Stimulated activated CD8-positive, alpha-beta memory T cell treated with anti-CD3 and anti-CD28 coated beads, Interleukin-7, amount 100 ng/mL, for 1 hour (primary cell): ENCODE data around the gene CTNND2.

Source experiments
- DNase-seq, 2 donors: peaks; one replicate each; pipeline ENCODE4 v3.0.0-alpha.2; 2020; ENCODE audit warnings: low read depth in 2 of 2

The CTNND2 gene

DNA sequence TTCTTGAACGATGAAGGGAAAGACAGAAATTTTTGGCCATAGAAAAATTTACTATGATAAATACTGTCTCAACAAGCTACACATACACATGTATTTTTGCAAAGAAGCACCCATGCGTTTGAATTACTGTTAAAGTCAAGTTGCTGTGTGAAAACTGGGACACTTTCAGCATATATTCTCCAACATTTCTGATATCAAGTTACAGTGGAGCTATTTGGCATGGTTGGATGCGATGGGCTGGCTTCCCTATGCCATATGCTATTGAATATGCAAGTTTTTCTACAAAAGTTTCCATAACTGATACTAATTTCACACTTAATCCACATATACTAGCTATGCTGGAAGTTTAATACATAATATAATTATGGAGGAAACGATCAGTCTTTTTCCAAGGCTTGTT is 381.4 kb downstream of the CTNND2 start:
- DNase-seq = no peak

DNA sequence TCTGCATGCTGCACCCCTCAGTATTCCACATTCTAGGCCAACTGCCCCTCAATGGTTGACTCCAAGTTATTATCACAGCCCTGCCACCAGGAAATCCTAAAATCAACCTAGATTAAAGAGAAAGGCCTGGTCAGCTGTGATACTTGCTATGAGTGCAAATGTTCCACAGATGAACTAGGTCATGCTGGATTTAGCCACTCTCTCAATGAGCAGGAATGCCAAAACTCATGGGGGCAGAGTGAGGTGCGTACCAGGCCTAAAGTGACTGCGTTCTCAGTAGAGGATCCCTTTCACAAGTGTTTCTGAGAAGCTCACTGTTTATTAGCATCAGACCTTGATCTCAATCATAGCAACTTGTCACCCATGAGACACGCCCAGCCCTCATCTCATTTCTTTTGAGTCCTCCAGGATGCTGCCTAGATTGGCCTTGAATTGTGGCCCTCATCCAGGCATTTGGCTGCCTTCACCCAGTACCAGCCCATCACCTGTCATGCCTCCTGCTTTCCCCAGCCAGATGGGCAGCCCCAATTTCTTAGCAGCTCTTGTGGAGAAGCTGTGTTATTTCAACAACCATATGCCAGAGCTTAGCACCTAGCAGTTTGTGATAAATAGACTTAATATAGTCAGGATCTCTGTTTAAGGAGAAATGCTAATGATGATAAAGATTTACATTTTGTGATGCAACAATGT is 383.9 kb downstream of the CTNND2 start:
- DNase-seq = no peak

DNA sequence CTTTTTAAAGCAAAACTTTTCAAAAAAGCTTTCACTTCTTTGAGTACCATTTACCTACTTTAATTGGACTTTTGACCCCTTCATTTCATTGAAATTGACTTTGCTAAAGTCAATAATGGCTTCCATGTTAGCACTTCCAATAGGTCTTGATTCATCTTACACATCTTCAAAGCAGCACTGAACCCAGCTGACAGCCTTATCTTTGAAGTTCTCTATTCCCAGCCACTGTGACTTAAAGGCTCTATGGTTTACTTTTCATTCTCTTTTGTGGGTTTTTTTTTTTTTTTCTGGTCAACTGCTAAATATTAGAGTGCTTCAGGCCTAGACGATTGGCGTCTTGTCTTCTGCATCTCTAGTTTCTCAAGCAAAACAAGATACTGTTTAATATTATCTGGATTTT is 385.0 kb downstream of the CTNND2 start:
- DNase-seq = no peak

DNA sequence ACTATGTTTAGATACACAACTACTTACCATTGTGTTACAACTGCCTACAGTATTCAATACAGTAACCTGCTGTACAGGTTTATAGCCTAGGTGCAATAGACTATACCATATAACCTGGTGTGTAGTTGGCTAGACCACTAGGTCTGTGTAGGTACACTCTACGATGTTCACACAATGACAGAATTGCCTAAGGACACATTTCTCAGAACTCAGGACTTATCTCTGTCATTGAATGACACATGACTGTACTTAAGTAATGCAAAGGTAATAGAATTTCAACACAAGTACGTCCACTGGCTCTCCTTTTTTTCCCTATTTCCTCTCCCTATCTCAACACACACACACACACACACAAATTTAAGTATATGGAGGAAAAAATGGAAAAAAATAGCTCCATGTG is 385.6 kb downstream of the CTNND2 start:
- no peak for DNase-seq

DNA sequence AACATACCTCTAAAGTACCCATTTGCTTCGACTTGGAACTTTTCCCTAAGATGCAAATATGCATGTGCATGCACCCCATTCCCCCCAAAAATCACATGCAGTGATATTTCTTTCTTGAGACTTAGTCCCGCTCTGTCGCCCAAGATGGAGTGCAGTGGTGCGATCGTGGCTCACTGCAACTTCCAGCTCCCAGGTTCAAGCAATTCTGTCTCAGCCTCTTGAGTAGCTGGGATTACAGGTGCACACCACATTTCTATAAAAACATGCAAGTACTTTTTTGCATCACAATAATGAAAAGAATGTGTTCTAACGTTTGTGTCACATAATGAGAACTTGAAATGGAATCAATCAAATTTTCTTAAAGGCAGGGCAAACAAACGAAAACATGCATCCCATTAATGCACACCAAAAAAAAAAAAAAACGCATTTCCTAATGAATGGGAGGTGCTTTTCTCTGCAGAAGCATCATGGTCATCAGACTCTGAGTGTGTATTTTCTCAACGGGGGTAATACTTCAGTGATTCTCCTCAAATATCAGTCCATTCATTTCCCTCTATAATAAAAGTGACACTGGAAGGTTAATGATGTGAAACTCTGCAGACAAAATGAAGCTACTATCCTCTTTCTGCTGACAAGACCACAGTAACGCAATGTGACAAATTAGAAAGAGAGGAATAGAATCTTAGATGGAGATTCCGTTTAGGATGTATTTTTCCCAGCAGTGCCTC is 389.4 kb downstream of the CTNND2 start:
- no peak for DNase-seq

DNA sequence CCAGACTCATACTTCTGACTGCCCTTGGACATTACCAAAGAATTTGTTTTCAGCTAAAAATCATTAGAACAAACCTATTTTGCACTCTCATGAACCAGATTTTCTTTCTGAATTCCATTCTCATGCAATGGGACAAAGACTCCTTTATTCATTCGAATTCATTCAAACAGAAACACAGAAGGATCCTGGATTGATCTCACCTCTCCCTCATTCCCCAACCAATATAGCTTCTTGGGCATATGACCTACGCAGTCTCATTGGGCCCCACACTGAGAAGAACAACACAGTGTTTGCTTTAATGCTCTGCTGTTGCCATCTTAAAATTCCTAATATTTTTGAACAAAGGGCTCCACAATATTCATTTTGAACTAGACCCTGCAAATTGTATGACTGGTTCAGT is 392.4 kb downstream of the CTNND2 start:
- DNase-seq = no peak

DNA sequence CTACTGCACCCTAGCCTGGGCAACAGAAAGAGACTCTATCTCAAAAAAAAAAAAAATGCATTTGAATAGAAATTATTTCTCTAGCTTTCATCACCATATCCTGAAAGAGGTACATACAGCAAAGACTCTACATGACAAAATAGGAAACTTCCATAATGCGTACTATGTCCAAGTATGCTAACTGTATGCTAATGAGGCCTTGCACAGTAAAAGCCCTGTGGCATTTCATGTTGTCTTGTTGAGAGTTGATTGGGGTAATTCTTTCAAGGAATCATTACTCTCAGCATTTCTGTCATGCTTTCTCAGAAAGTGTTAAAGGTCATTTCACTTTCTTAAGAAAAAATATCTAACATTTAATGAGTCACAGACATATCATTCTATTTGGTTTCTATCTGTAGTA is 393.4 kb downstream of the CTNND2 start:
- no peak for DNase-seq

DNA sequence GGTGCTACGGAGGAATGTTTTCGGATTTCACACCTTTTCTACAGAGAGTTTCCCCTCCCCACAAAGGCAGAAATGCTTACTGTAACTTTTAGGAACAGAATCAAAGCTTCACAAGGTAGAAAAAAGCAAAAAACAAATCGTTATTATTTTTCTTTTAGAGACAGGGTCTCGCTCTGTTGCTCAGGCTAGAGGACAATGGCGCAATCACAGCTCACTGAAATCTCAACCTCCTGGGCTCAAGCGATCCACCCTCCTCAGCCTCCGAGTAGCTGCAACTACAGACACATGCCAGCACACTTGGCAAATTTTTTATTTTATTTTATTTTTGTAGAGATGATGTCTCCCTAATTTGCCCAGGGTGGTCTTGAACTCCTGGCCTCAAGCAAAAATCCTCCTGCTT is 394.5 kb downstream of the CTNND2 start:
- no peak for DNase-seq

DNA sequence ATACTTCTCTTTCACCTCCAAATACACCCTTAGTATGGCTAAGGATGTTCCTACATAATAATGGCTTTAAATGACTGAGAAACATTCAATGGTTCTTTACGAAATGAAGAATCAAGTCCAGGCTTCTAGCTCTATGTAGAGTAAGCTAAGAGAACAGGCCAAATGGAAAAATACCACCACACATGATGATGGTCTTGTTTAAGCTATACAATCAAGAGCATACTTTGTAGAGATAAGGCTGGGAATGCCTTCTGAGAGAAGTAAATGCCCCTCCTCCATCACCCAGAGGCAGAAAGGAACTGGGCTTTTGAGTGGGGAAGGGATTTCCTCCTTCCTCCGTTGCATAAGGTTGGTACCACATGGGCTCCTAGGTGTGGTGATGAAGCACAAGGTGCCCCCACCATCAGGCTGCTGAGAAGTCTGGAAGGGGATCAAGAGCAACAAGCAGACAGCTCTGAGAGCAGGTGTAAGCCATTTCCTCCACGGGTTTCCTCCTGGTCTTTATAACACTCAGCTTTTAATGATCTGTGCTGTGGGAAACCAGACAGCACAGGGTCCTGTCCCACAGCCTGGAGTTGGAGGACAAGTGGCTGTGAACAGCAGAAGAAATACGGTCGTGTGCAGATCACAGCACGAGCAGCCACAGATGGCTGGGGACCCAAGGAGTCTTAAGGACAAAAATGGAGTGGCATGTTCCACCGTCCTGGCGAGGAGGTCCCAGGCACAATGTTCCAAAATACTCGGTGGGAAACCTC is 396.9 kb downstream of the CTNND2 start:
- DNase-seq = no peak

DNA sequence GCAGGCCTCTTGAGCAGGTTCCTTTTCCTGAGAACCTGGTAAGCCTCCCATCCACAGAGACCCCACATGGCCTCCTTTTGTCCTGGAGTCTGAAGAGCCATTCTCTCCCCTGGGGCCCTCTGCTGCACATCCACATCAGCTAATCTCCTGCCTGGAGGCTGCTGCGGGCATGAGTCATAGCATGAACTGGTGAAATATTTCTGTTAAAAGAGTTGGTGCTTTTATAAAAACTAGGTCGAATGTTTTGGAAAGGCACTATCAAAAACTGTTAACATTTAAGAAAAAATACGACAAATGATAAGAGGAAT is 399.4 kb downstream of the CTNND2 start:
- DNase-seq = no peak

DNA sequence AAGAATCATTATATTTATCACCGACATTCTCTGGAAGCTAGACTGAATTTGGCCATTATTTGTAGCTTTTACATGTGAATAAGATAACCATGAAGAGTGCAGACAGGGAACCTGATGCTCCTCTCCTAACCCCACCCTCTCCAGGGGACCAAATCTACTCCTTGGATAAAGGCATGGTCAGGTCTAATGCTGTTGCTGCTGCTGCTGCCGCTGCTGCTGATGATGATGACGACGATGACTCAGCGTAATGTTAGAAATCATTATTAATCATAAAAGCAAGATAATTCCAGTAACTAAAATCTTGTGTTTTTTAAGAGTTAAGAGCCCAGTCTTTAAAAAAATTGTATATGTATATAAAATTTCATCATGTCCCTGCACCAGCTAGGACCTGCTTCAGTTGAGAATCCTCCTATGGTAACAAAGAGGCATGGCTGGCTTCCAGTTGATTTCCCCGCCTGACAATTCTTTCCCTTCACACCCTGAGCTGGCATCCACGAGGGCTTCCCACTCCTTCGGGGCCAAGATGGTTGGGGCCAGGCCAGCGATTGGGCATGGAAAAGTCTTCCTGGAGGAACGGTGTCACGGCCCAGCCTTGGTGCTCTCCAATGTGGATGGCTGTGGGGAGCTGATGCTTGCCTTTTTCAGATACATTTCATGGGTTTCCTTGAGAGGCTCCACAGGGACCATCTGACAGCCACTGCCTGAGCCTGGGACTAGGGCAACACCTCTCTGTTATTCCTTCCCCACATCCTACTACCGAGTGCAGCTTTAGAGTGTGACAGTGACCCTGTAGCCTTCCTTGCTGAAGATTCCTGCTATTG is 400.0 kb downstream of the CTNND2 start:
- DNase-seq = no peak

DNA sequence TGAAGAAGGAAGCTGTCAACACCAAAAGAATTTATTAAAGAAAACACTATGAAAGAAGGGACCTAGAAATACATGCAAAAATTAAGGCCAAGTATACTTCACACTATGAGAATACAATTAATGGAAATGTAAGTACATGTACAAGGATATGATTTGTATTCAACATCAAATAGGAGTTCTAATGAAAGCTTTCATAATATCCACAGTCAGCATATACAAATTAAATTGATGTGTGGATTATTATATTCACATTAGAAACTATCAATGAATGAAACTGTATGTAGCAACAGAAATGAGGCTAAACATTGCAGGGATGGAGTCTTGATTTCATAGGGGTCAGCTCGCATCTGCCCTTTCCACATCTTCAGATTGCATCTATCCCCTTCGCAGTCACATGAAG is 401.5 kb downstream of the CTNND2 start:
- DNase-seq = no peak

DNA sequence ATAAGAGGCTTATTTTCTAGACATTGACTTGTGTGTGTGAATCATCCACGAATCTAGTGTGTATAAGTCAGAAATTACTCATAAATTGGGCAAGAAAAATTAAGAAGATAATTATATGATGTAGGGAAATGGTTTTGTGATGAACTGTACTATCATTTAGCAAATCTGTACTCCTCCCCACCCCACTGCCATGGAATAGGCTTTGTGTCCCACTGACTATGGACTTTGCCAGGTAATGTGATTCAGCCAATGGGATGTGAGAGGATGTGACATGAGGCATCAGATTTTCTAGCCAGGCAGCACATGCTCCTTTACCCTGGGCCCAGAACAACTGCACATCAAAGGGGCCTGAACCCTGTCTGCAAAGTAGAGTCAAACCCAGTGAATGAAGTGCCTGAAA is 406.6 kb downstream of the CTNND2 start:
- no peak for DNase-seq

DNA sequence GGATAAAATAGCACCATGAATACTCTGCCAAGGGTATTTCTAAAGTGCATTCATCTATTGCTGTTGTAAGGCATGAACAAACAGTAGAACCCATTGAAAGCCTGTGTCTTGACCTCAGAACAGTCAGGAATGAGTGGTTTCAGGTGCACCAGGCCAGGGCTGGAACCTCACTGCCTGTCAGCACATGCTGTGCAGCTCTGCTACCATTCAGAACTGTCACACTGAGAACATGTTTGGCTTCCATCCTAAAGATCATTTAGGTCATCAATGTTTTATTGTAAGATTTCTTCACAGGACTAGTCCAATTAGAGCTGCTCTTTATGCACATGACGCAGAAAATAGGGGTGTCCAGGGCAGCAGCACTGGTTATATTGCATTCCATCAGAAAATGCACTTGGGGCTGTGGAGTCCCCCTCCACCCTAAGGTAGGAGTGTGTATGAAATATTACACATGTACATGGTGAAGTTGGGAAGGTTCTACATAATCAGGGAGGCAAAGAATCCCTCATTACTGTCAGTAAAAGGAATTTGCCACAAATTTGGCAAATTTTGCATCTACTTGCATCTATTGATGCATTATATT is 408.0 kb downstream of the CTNND2 start:
- DNase-seq = no peak

DNA sequence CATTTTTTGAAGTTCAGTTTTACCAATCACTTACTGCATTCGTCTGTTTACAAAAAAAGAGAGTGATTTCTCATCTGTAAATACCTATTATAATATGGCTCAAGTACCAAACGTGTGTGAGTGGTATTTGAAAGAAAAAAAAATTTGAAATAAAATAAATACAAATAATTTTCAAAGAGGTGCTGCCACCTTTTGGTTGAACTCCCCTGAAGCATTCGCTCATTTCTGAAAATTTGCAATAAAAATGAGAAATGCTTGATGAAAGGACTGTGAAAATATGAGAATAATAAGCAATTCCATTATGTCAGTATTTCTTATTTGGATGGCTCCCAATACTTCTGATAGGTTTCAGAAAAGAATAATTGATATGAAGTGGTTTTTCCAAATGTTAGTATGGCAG is 409.9 kb downstream of the CTNND2 start:
- DNase-seq = no peak

DNA sequence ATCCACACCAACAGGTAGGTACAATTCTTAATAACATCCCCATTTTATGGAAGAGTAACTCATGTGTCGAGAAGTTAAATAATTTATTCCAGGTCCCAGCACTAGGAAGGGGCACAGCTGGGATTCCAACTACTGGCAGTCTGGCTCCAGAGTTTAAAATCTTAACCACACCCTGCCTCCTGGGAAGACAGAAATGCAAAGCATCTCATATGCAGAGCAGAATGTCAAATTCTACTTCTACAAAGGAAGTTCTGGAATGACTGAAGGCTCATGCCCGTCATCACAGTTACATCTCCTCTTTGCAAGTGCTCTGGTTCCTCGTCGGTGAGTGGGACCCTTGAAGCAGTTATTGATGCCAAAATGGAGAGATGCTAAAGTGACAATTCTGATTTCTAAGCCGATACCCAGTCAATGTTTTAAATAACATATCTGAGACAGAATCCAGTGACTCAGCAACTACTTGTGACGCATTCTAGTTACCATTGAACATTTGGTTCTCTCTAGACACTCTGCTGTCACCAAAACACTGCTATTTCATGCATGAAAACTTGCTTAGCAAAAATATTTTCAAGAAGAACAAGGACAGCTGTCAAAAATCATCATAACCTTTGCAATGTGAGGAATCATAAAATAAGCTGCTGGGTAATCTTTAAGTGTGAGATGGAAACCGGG is 412.7 kb downstream of the CTNND2 start:
- no peak for DNase-seq

DNA sequence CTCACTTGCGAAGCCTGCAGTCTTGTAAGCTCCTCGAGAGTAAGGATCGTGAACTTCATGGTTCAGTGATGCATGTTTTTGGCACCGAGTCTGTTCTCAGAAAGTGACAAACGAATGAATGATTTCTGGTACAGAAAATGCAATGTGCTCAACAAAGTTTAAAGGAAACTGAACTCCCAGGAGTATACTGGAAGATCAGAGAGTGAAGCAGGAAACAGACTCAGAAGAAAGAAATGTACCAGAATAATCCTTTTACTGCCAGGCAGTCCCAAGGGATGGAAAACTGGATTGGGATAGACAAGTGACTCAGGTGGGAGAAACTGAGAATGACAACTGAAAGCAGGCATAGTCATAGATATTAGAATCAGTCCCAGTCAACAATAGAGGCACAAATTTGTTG is 420.6 kb downstream of the CTNND2 start:
- no peak for DNase-seq

DNA sequence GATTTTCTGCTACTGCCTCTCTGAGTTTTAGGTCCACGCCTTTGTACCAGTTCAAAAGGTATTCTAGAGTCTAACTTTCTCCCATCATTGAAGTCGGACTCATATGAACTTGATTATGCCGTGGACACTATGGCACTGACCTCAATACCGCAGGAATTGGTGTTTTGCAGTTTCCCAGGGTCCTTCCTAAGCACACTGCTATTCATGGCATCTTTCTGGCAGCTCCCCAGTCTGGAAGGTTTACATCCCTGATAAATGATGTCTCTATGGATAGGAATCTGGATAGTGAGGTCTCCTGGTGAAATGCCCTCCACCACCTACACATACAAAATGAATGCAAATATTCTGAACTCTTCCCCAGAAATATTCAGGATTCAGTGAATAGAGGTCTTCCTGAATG is 422.2 kb downstream of the CTNND2 start:
- DNase-seq = no peak

DNA sequence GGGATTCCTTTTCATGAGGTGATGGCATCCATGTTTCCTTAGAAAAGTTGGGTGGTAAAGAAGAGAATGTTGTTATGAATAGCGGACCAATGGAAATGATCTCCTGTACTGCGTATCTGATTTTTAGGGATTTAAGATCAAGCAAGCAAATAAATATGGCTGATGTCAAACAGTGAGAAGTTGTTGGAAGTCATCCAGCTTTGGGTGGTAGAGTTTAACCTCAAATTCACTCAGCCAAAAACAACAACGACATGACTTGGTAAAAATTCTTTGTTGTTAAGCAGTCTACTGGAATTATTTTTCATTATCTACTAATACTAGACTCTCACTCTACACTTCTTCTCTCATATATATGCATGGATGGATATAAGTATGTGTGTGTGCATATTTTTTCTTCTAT is 426.5 kb downstream of the CTNND2 start:
- DNase-seq = no peak

DNA sequence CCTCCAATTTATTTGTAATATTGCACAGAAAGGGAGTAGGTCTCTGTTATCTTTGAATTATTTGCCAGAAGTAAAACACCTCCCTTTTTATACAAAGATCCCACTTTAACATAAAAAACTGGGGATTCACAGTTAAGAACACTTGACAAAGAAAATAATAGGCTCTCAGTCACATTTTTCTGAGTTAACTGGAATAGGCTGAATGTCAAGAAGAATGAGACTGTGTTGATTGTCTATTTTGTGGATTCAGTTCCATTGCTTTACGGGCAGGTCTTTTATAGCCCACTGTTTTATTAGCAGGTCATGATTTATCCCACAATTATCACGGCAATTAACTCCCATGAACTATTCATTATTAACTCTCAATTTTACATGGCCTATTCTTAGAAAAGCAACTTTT is 427.4 kb downstream of the CTNND2 start:
- DNase-seq = no peak

DNA sequence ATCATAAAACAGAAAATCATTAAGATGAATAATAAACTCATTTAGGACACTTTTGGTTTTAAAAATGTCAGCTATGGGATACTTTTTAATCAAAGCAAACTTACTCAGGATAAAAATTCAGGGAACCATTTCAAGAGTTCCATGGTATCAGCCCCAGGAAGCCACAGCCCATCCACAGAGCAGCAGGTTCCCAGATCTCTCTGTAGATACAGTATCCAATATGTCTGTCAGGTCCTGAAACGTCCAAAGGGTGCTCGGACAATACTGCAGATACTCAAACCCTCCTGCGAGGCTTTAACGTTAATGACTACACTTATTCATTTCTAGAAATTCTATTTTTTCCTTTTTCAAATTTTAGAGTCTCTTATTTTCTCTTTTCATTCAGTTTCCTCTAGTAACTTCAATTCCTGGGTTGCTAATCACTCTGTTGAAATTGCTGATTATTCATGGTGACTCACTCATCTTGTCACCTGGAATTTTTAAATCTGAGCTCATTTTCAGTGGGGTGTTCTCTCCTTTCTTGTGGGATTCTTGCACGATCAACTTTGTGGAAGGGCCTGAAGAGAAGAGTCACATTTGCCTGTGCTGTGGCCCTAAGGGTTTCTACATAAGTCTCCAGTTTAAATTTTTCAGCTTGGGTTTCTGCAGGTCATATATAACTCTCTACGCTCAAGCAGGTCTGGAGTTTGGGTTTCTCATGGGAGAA is 435.8 kb downstream of the CTNND2 start:
- DNase-seq = no peak
